Left cardiac atrium (tissue), 4 donors: Measurements from ENCODE around the gene STRADA. TPM values are rescaled to one million over a fixed set of nuclear protein-coding genes. Genes with fewer than 3 reads are reported as not detected.

ENCODE experiments used
- ATAC-seq, 2 donors: fragments of 200-7000 bp; cut with Tn5 transposase; one replicate each; pipeline ENCODE4 v1.9.1; 2020; ENCODE audit warnings: mild to moderate bottlenecking in 2 of 2, moderate library complexity in 2 of 2
- DNase-seq: peaks from one replicate; pipeline ENCODE4 v3.0.0-alpha.2; 2020
- intact Hi-C, 2 donors: fragments of 100-400 bp; cut with DNase I; formaldehyde crosslinking; loops; one replicate each; pipeline versions ENCODE4 v1.14.1 to v1.15.1; 2022 to 2023
- total RNA-seq, 2 donors: library from RNA; stranded (reverse); fragmentation: NEBNext Ultra II Directional; extraction: Animal tissue kit (Norgen Biotek cat#: 25700); gene quantifications; one replicate each; pipeline ENCODE4 v1.2.1, GENCODE V29; 2021
- donor health status: DM: no; HTN: yes; CAD: no.
- donor health status: DM: no; HTN: yes; CAD: no; lungs with severe emphysema.
- donor health status: DM: yes; HTN: yes; CAD: no.
- donor health status: Dilated cardiomyopathy.

The STRADA gene
- total RNA-seq, 2 donors from 2014 or later, result 21.2 to 23.7 TPM

GRCh38 chr17:63665527-63666214, 75.9 kb downstream of the STRADA start:
- ATAC-seq (peak; percentile 71 to 75), DNase-seq (peak; percentile 35)
- intact Hi-C loops, result no loop called here

GRCh38 chr17:63659850-63660249, 81.7 kb downstream of the STRADA start:
- intact Hi-C loops, result no loop called here
- DNase-seq, result no peak
- ATAC-seq, result no peak

DNA sequence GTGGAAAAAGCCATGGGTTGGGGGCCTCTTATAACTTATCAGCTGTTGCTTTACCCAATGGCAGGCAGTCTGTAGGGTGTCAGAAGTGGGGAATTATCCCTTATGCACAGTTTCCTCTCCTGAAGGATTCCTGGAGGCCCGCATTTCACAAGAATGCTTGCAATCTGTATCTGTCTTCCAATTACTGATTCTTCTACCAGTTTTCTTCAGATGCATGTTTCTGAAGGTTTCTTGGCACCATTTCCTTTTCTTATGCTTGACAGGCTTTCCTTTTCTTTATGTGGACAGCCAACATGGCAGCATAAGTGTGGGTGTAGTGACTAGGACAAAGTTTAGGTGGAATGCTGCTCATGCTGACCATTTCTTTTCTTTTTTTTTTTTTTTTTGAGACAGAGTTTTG, 83.2 kb downstream of the STRADA start:
- ATAC-seq (no peak), DNase-seq (no peak)
- intact Hi-C loops, result no loop called here

GRCh38 chr17:63657786-63658185, 83.8 kb downstream of the STRADA start:
- DNase-seq (no peak), ATAC-seq (no peak)
- intact Hi-C loops, result no loop called here

- ATAC-seq, result peak in 1 of 2 donors; percentile 62
- intact Hi-C loops, result no loop called here
- no peak for DNase-seq
Measured at GRCh38 chr17:63653050-63653449, 88.5 kb downstream of the STRADA start.

Other genes with a start within 250 kb of the STRADA start
- gene KCNH6, start 218.4 kb downstream of the STRADA start, total RNA-seq, result not detected
- 10 to 100 TPM; 43.5 to 49.5 TPM for gene DCAF7, start 191.3 kb downstream of the STRADA start, total RNA-seq
- 10 to 100 TPM; 32.4 to 33.6 TPM for gene TACO1, start 140.9 kb downstream of the STRADA start, total RNA-seq
- 10 to 100 TPM; 38.2 to 45.3 TPM for gene MAP3K3, start 119.4 kb downstream of the STRADA start, total RNA-seq
- gene LIMD2, start 41.7 kb downstream of the STRADA start, total RNA-seq, result 1 to 10 TPM; 6.6 to 9.6 TPM
- gene CCDC47, start 31.8 kb upstream of the STRADA start, total RNA-seq, result 100 to 1,000 TPM in 1 of 2 donors, 10 to 100 TPM in 1; 88.9 to 139 TPM
- gene DDX42, start 32.4 kb upstream of the STRADA start, total RNA-seq, result 10 to 100 TPM; 45.2 to 74.2 TPM
- 100 to 1,000 TPM; 122 to 143 TPM for gene PSMC5, start 85.6 kb upstream of the STRADA start, total RNA-seq
- 10 to 100 TPM; 33.1 to 38.1 TPM for gene FTSJ3, start 85.9 kb upstream of the STRADA start, total RNA-seq
- 10 to 100 TPM; 33.9 to 37.1 TPM for gene SMARCD2, start 100.9 kb upstream of the STRADA start, total RNA-seq
- gene CSH2, start 131.9 kb upstream of the STRADA start, total RNA-seq, result not detected
- not detected for gene GH2, start 140.1 kb upstream of the STRADA start, total RNA-seq
- gene CSH1, start 154.8 kb upstream of the STRADA start, total RNA-seq, result not detected
- not detected for gene CSHL1, start 169.5 kb upstream of the STRADA start, total RNA-seq
- gene GH1, start 177.0 kb upstream of the STRADA start, total RNA-seq, result not detected
- gene CD79B, start 190.5 kb upstream of the STRADA start, total RNA-seq, result 1 to 10 TPM; 4.8 to 7.5 TPM
- gene SCN4A, start 231.1 kb upstream of the STRADA start, total RNA-seq, result 1 to 10 TPM in 1 of 2 donors, under 1 TPM in 1; 0.41 to 1.0 TPM